Endothelial cell of umbilical vein (primary cell): ENCODE results near the gene WDPCP. TPM values are rescaled to one million over a fixed set of nuclear protein-coding genes. Genes with fewer than 3 reads are reported as not detected.
"Not testable (repeated sequence)": the region's sequence is repeated elsewhere in the genome, so short reads cannot be mapped to it uniquely, and the experiment has no call there.

Source experiments
- BruUV-seq: library from RNA; stranded (reverse); fragments of 400-500 nt; replicated peaks from 2 replicates; lab custom pipeline; 2021; lab: Mats Ljungman, UMichigan
- CTCF ChIA-PET: fragments of 300-600, 350-600 bp; sonication (Branson Sonifier 250); formaldehyde crosslinking; loops from one replicate; lab custom pipeline; 2021; ENCODE audit warnings: antibody characterized with exemption, inconsistent platforms; lab: Charles Lee
- POLR2A ChIA-PET: fragments of 300-600, 350-600 bp; sonication (Branson Sonifier 250); formaldehyde crosslinking; loops from one replicate; lab custom pipeline; 2021; ENCODE audit warnings: antibody characterized with exemption, inconsistent platforms; lab: Charles Lee
- DNase-seq: peaks from one replicate; pipeline ENCODE4 v3.0.0-alpha.2; 2011; ENCODE audit warnings: low read depth, low spot score
- FAIRE-seq: peaks from 2 replicates; lab custom pipeline; 2011; peaks lifted over from hg19 to GRCh38; lab: Jason Lieb, UNC
- H2AFZ ChIP-seq: 2 replicates; pipeline ENCODE4 v1.6.0; 2012; ENCODE audit warnings: low read depth, low read length, control low read depth, inconsistent platforms
- H3K27ac ChIP-seq: 2 replicates; pipeline ENCODE4 v1.5.1; 2011; ENCODE audit warnings: low read depth, mild to moderate bottlenecking, control low read depth, low read length, moderate library complexity; ENCODE audit not compliant: insufficient read depth
- H3K27me3 ChIP-seq, 2 experiments: 2 replicates each; pipeline versions ENCODE4 v1.6.0 to v1.6.1; 2011; ENCODE audit warnings: low read length in 2 of 2, mixed read lengths in 1 of 2; ENCODE audit not compliant: control insufficient read depth in 2 of 2, insufficient read depth in 2 of 2
- H3K36me3 ChIP-seq, 2 experiments: 2 replicates in 1 of 2; 3 replicates in 1 of 2; pipeline ENCODE4 v1.5.1; 2011; ENCODE audit warnings: low read length in 2 of 2, mild to moderate bottlenecking in 1 of 2, moderate library complexity in 1 of 2; ENCODE audit not compliant: control insufficient read depth in 2 of 2, insufficient read depth in 2 of 2; ENCODE audit errors: extremely low read depth in 1 of 2
- H3K4me1 ChIP-seq: 3 replicates; pipeline ENCODE4 v1.5.1; 2011; ENCODE audit warnings: mild to moderate bottlenecking, low read length; ENCODE audit not compliant: control insufficient read depth, insufficient read depth; ENCODE audit errors: extremely low read depth
- H3K4me2 ChIP-seq: 2 replicates; pipeline ENCODE4 v1.6.1; 2011; ENCODE audit warnings: low read length, control low read depth, mixed read lengths; ENCODE audit not compliant: insufficient read depth
- H3K4me3 ChIP-seq, 3 experiments: fragments of 200-600 bp in 1 of 3; sonication (generic), shearing (Covaris generic) in 1 of 3; replicated peaks in 1 of 3; 2 replicates each; pipeline ENCODE4 v1.5.1; 2011 to 2016; ENCODE audit warnings: control low read depth in 3 of 3, low read length in 3 of 3, mild to moderate bottlenecking in 2 of 3, inconsistent platforms in 1 of 3, low read depth in 1 of 3, moderate library complexity in 1 of 3; ENCODE audit not compliant: insufficient read depth in 1 of 3
- H3K79me2 ChIP-seq: 2 replicates; pipeline ENCODE4 v1.6.0; 2012; ENCODE audit warnings: low read length, inconsistent platforms; ENCODE audit not compliant: control insufficient read depth, insufficient read depth
- H3K9ac ChIP-seq: replicated peaks from 2 replicates; pipeline ENCODE3; 2011; ENCODE audit warnings: low read length, control low read depth; ENCODE audit not compliant: insufficient read depth; ENCODE audit errors: extremely low read depth
- H3K9me1 ChIP-seq: replicated peaks from 3 replicates; pipeline ENCODE4 v1.6.0; 2011; ENCODE audit warnings: mild to moderate bottlenecking, low read length; ENCODE audit not compliant: control insufficient read depth, insufficient read depth; ENCODE audit errors: extremely low read depth
- H3K9me3 ChIP-seq: replicated peaks from 2 replicates; pipeline ENCODE4 v1.5.1; 2012; ENCODE audit warnings: low read length, inconsistent platforms; ENCODE audit not compliant: control insufficient read depth, insufficient read depth
- H4K20me1 ChIP-seq: replicated peaks from 2 replicates; pipeline ENCODE3; 2011; ENCODE audit warnings: mild to moderate bottlenecking, low read length; ENCODE audit not compliant: control insufficient read depth, insufficient read depth; ENCODE audit errors: extremely low read depth
- EZH2 ChIP-seq: IDR thresholded peaks from 2 replicates; pipeline ENCODE4 v1.6.1; 2012; ENCODE audit warnings: borderline replicate concordance, low read depth, mild to moderate bottlenecking, moderate library complexity, low read length, inconsistent platforms; ENCODE audit not compliant: severe bottlenecking
- MYC ChIP-seq: IDR thresholded peaks from one replicate; pipeline ENCODE4 v1.6.1; 2011; ENCODE audit warnings: mild to moderate bottlenecking, low read depth, low read length
- POLR2A ChIP-seq: IDR thresholded peaks from 2 replicates; pipeline ENCODE4 v1.6.1; 2012; ENCODE audit warnings: low read depth, mild to moderate bottlenecking, control low read depth, low read length
- dilution Hi-C: fragments of 300-500 bp; cut with MboI; formaldehyde crosslinking; loops from one replicate; pipeline ENCODE4 v1.15.0; 2019; ENCODE audit warnings: low sequenced_read_pairs; ENCODE audit not compliant: extremely low pct_ligation_motif_present
- intact Hi-C: fragments of 100-400 bp; cut with micrococcal nuclease; formaldehyde crosslinking; loops from one replicate; pipeline ENCODE4 v1.10.0; 2022
- polyA plus RNA-seq, 4 experiments: library from polyadenylated mRNA; depleted of rRNA in 3 of 4; stranded (reverse) in 3 of 4; unstranded in 1 of 4; fragments of >200 nt; gene quantifications; 2 replicates each; pipeline versions ENCODE4 v1.2.1 to v1.2.3, GENCODE V29; 2011 to 2012; ENCODE audit warnings: missing spikeins in 1 of 4
- total RNA-seq: library from RNA; stranded (reverse); gene quantifications from 2 replicates; pipeline ENCODE4 v1.2.3, GENCODE V29; 2021

WDPCP gene
- total and polyA plus RNA-seq, 2 donors (not counting 3 experiments of a cell fraction or from before 2014, with no cell fraction given) = 4.0 to 8.8 TPM

DNA sequence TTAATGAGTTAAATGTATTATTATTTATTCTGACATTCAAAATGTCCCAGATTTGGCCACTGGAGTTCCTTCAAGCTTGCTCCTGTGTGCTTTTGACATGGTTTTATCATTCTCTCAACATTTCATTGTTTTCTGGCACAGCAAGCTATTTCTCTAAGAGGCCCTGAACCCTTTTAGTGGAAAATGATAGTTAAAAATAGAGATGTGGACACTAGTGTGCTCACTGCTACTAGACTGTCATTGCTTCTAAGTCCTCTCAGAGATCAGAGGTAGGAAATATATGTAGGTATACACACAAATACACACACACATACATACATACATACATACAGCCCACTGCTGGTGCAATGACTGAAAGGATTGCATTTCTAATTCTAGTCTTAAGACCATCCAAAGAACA lies 25.5 kb downstream of the WDPCP start:
- BruUV-seq = no TSS peak
- no peak overlapping the region for H2AFZ ChIP-seq
- no peak overlapping the region for H3K27ac ChIP-seq
- intact Hi-C loops = no loop called here
- no peaks in the 10 kb centered on the region for H3K9me1 ChIP-seq
- no peaks in the 10 kb centered on the region for H3K36me3 ChIP-seq
- dilution Hi-C loops = no loop called here
- no peak for FAIRE-seq
- ChIA-PET POLR2A (no interaction called here), CTCF (no interaction called here)
- H4K20me1 ChIP-seq = no peaks in the 10 kb centered on the region
- no peaks in the 10 kb centered on the region for H3K79me2 ChIP-seq
- TF ChIP-seq POLR2A (no peak), EZH2 (no peak), MYC (no peak)
- DNase-seq = no peak
- no peaks in the 10 kb centered on the region for H3K9me3 ChIP-seq
- no peaks in the 10 kb centered on the region for H3K27me3 ChIP-seq
- H3K4me3 ChIP-seq = no peak overlapping the region
- no peak overlapping the region for H3K4me2 ChIP-seq
- no peaks in the 10 kb centered on the region for H3K4me1 ChIP-seq
- no peak overlapping the region for H3K9ac ChIP-seq

DNA sequence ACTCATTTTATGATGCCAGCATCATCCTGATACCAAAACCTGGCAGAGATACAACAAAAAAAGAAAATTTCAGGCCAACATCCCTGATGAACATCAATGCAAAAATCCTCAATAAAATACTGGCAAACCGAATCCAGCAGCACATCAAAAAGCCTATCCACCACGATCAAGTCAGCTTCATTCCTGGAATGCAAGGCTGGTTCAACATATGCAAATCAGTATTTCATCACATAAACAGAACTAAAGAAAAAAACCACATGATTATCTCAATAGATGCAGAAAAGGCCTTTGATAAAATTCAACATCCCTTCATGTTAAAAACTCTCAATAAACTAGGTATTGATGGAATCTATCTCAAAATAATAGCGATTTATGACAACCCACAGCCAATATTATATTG lies 29.4 kb downstream of the WDPCP start:
- H3K27ac ChIP-seq, intact Hi-C loops, CTCF ChIA-PET: not testable (repeated sequence)

DNA sequence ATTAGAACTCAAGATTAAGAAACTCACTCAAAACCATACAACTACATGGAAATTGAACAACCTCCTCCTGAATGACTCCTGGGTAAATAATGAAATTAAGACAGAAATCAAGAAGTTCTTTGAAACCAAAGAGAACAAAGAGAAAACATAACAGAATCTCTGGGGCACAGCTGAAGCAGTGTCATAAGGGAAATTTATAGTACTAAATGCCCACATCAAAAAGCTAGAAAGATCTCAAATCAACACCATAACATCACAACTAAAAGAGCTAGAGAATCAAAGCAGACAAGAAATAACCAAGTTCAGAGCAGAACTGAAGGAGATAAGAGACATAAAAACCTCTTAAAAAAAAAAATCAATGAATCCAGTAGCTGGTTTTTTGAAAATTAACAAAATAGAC lies 30.5 kb downstream of the WDPCP start:
- H3K79me2 ChIP-seq, POLR2A ChIA-PET, H4K20me1 ChIP-seq, FAIRE-seq, H3K4me2 ChIP-seq, intact Hi-C loops, H3K9me3 ChIP-seq, H3K9ac ChIP-seq, dilution Hi-C loops, H3K4me3 ChIP-seq, H3K4me1 ChIP-seq, H3K27ac ChIP-seq, H2AFZ ChIP-seq, DNase-seq, H3K9me1 ChIP-seq, H3K27me3 ChIP-seq, H3K36me3 ChIP-seq, BruUV-seq: not testable (repeated sequence)
- CTCF ChIA-PET = interaction anchor here (0.8 kb wide), 1 partner anchor 14 kb away, joined by 3 read pairs; no protein-coding TSS in a partner anchor

More for the DNA sequence above, 29.4 kb downstream of the WDPCP start:
- H2AFZ ChIP-seq, DNase-seq, dilution Hi-C loops, H3K9me3 ChIP-seq, H3K9ac ChIP-seq, H3K27me3 ChIP-seq, H4K20me1 ChIP-seq, H3K4me1 ChIP-seq, H3K79me2 ChIP-seq, H3K9me1 ChIP-seq, FAIRE-seq, H3K4me3 ChIP-seq, POLR2A ChIA-PET, BruUV-seq, H3K36me3 ChIP-seq, H3K4me2 ChIP-seq: not testable (repeated sequence)
